ENCODE measurements around the gene TAS1R3. TPM values are rescaled to one million over a fixed set of nuclear protein-coding genes. Genes with fewer than 3 reads are reported as not detected.

Gene TAS1R3
- total RNA-seq, 1 experiment from 2014 or later: 0.07 TPM

GRCh38 chr1:1297802-1298424, 33.2 kb upstream of the TAS1R3 start:
- ATAC-seq (no peak), DNase-seq (ENCODE audit: low read depth, low spot score) (no peak)
- H3K9me3 ChIP-seq (ENCODE audit: control insufficient read depth in 1 of 2, insufficient read depth in 1 of 2, low read depth in 1 of 2, low read length in 2 of 2): no peaks in the 10 kb centered on the region
- H3K36me3 ChIP-seq (ENCODE audit: control insufficient read depth in 1 of 2, insufficient read depth in 2 of 2, low read length in 2 of 2): no peaks in the 10 kb centered on the region
- H3K4me3 ChIP-seq (replicated peaks in 1 of 2; ENCODE audit: low read depth in 1 of 2, low read length in 2 of 2): no peak overlapping the region
- H2AFZ ChIP-seq (ENCODE audit: low read depth, low read length, poor library complexity, severe bottlenecking): no peak overlapping the region
- no peak overlapping the region for H3K27ac ChIP-seq (ENCODE audit: low read depth, low read length)
- H3K4me2 ChIP-seq (ENCODE audit: low read length): no peak overlapping the region
- ChIA-PET POLR2A (no interaction called here), CTCF (no interaction called here), RAD21 (ENCODE audit: low non-redundant PET in 1 of 2, low total read pairs in 2 of 2, uncharacterized antibody in 2 of 2, unreplicated experiment in 2 of 2) (no interaction called here)
- TF ChIP-seq EGR1 (IDR thresholded peaks at IDR 0.05; ENCODE audit: low read depth) (no peak), POLR2AphosphoS5 (IDR thresholded peaks at IDR 0.05; ENCODE audit: low read depth, low read length) (no peak), SIN3A (IDR thresholded peaks at IDR 0.05; ENCODE audit: low read depth) (no peak), CBX3 (IDR thresholded peaks at IDR 0.05; ENCODE audit: low read depth) (no peak), ELF1 (IDR thresholded peaks at IDR 0.05; ENCODE audit: borderline replicate concordance, low read depth) (no peak), ZNF274 (IDR thresholded peaks at IDR 0.05; ENCODE audit: low read depth, low read length) (no peak), SP1 (IDR thresholded peaks at IDR 0.05; ENCODE audit: low read depth) (no peak), POLR2A (IDR thresholded peaks at IDR 0.05; ENCODE audit: borderline replicate concordance, extremely low read depth, insufficient read depth, insufficient read length) (no peak), YY1 (IDR thresholded peaks at IDR 0.05; ENCODE audit: extremely low read depth, insufficient replicate concordance, low read depth, low read length) (no peak), JUND (IDR thresholded peaks at IDR 0.05) (no peak), TCF7L2 (IDR thresholded peaks at IDR 0.05; ENCODE audit: borderline replicate concordance, extremely low read depth, insufficient read depth, insufficient read length) (no peak), FOSL1 (IDR thresholded peaks at IDR 0.05; ENCODE audit: low read depth) (no peak), ZFX (IDR thresholded peaks at IDR 0.05) (no peak)
- TF ChIP-seq, protein P1, sequence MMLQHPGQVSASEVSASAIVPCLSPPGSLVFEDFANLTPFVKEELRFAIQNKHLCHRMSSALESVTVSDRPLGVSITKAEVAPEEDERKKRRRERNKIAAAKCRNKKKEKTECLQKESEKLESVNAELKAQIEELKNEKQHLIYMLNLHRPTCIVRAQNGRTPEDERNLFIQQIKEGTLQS (IDR thresholded peaks at IDR 0.05): no peak
- TF ChIP-seq, protein P2, sequence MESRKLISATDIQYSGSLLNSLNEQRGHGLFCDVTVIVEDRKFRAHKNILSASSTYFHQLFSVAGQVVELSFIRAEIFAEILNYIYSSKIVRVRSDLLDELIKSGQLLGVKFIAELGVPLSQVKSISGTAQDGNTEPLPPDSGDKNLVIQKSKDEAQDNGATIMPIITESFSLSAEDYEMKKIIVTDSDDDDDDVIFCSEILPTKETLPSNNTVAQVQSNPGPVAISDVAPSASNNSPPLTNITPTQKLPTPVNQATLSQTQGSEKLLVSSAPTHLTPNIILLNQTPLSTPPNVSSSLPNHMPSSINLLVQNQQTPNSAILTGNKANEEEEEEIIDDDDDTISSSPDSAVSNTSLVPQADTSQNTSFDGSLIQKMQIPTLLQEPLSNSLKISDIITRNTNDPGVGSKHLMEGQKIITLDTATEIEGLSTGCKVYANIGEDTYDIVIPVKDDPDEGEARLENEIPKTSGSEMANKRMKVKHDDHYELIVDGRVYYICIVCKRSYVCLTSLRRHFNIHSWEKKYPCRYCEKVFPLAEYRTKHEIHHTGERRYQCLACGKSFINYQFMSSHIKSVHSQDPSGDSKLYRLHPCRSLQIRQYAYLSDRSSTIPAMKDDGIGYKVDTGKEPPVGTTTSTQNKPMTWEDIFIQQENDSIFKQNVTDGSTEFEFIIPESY (IDR thresholded peaks at IDR 0.05; ENCODE audit: extremely low read depth, insufficient replicate concordance, low read length): no peak
- no peaks in the 10 kb centered on the region for H3K27me3 ChIP-seq (ENCODE audit: insufficient read depth, low read length)
- no peaks in the 10 kb centered on the region for H3K79me2 ChIP-seq (ENCODE audit: insufficient read depth, low read length)
- no peaks in the 10 kb centered on the region for H3K9me2 ChIP-seq (ENCODE audit: insufficient read depth)
- no peak overlapping the region for H3K9ac ChIP-seq (ENCODE audit: low read length)
- H3K4me1 ChIP-seq (ENCODE audit: control insufficient read depth in 1 of 2, insufficient read depth in 2 of 2, low read length in 2 of 2): peaks cover 0 to 15% of the 10 kb centered on the region in 2 experiments; a peak in 2 of 4 replicates
- intact Hi-C loops (cut with micrococcal nuclease): no loop called here
- BruUV-seq (replicated peaks): no TSS peak
- H4K20me1 ChIP-seq (ENCODE audit: insufficient read depth): no peaks in the 10 kb centered on the region

Data from HCT116 (cell line).